ENCODE results near the gene CNPPD1.

Gene CNPPD1

GRCh38 chr2:219176818-219177551, at the start of gene CNPPD1:
TSS of gene CNPPD1 (minus strand) at chr2:219176925. CDS start at chr2:219176828, 97 bp downstream.
- peak; percentile 39 to 77 for DNase-seq

GRCh38 chr2:219225350-219225749, 48.6 kb upstream of the CNPPD1 start:
- DNase-seq: no peak

- no peak for DNase-seq
Observed at GRCh38 chr2:219223831-219224610, 47.3 kb upstream of the CNPPD1 start.

- no peak for DNase-seq
Observed at GRCh38 chr2:219221957-219222518, 45.3 kb upstream of the CNPPD1 start.

GRCh38 chr2:219220652-219221402, 44.1 kb upstream of the CNPPD1 start:
- DNase-seq: no peak

- DNase-seq: no peak
Observed at GRCh38 chr2:219219784-219220532, 43.2 kb upstream of the CNPPD1 start.

- DNase-seq: peak; percentile 86 to 89
Observed at GRCh38 chr2:219218732-219219701, 42.3 kb upstream of the CNPPD1 start, which contains the start of gene ABCB6. TSS of gene ABCB6 (minus strand) at chr2:219218958. CDS start at chr2:219218673, 285 bp downstream.

GRCh38 chr2:219218217-219218731, 41.5 kb upstream of the CNPPD1 start:
- peak; percentile 52 to 66 for DNase-seq

GRCh38 chr2:219216535-219216915, 39.8 kb upstream of the CNPPD1 start:
- DNase-seq: no peak

GRCh38 chr2:219215871-219216534, 39.3 kb upstream of the CNPPD1 start:
- no peak for DNase-seq

GRCh38 chr2:219214786-219215185, 38.1 kb upstream of the CNPPD1 start:
- no peak for DNase-seq

- DNase-seq: no peak
Observed at GRCh38 chr2:219214141-219214540, 37.4 kb upstream of the CNPPD1 start.

- DNase-seq: no peak
Observed at GRCh38 chr2:219213486-219214071, 36.9 kb upstream of the CNPPD1 start.

GRCh38 chr2:219213026-219213415, 36.3 kb upstream of the CNPPD1 start:
- DNase-seq: no peak

- no peak for DNase-seq
Observed at GRCh38 chr2:219210886-219211362, 34.2 kb upstream of the CNPPD1 start.

GRCh38 chr2:219210196-219210885, 33.6 kb upstream of the CNPPD1 start:
- DNase-seq: no peak

GRCh38 chr2:219209236-219210195, 32.8 kb upstream of the CNPPD1 start:
- no peak for DNase-seq
